ENCODE results near the gene UBAC2. TPM values are rescaled to one million over a fixed set of nuclear protein-coding genes. Genes with fewer than 3 reads are reported as not detected.
A peak's percentile ranks its signal among the peaks of the same experiment; 100 is the strongest.

The UBAC2 gene
- polyA plus RNA-seq, 3 donors = 59.6 to 113 (median 96.7) TPM

- peak overlapping the region; percentile 13 to 69 for H3K4me3 Mint-ChIP-seq
- intact Hi-C loops (cut with micrococcal nuclease) = loop anchor here (2.0 to 10.0 kb wide), 3 partner anchors 25 to 93 kb away; partner anchors contain the start of gene GPR183 (in 1 of the 2)
- H2AFZ ChIP-seq (ENCODE audit: insufficient read depth, low read depth, low read length, poor library complexity, severe bottlenecking) = no peak overlapping the region
- H3K27me3 ChIP-seq (ENCODE audit: control insufficient read depth in 2 of 2, insufficient read depth in 2 of 2, low read length in 2 of 2) = no peaks in the 10 kb centered on the region
- H3K9me3 ChIP-seq (replicated peaks in 1 of 2; ENCODE audit: control insufficient read depth in 1 of 2, insufficient read depth in 1 of 2, low read length in 2 of 2) = no peaks in the 10 kb centered on the region
- H3K36me3 Mint-ChIP-seq = peaks cover 34 to 43% of the 10 kb centered on the region in 2 donors
- peaks cover 90% of the 10 kb centered on the region for H3K4me1 Mint-ChIP-seq
- H4K20me1 ChIP-seq (ENCODE audit: insufficient read depth, low read length) = no peaks in the 10 kb centered on the region
- peak; percentile 97 to 98 (median 97) for DNase-seq
- H3K4me3 ChIP-seq (replicated peaks in 1 of 3; ENCODE audit: low read depth in 2 of 3, low read length in 3 of 3) = peak overlapping the region in 1 of 3 experiments; percentile 20
- peak overlapping the region; percentile 80 for H3K9ac ChIP-seq (ENCODE audit: insufficient read depth, low read length, poor library complexity, severe bottlenecking)
- H3K4me2 ChIP-seq (replicated peaks; ENCODE audit: extremely low read depth, low read length, poor library complexity, severe bottlenecking) = peak overlapping the region; percentile 34
- peak overlapping the region; percentile 98 to 100 (median 99) for H3K27ac Mint-ChIP-seq
- H3K27me3 Mint-ChIP-seq (ENCODE audit: low read depth in 3 of 3) = peaks cover 0 to 2% (median 0%) of the 10 kb centered on the region in 3 donors
- 14% methylated on average over 5 of the region's 5 CpGs for WGBS (ENCODE audit: insufficient coverage)
- no peaks in the 10 kb centered on the region for H3K36me3 ChIP-seq (replicated peaks in 1 of 2; ENCODE audit: control insufficient read depth in 1 of 2, insufficient read depth in 2 of 2, low read length in 2 of 2)
- TF ChIP-seq, protein P1, sequence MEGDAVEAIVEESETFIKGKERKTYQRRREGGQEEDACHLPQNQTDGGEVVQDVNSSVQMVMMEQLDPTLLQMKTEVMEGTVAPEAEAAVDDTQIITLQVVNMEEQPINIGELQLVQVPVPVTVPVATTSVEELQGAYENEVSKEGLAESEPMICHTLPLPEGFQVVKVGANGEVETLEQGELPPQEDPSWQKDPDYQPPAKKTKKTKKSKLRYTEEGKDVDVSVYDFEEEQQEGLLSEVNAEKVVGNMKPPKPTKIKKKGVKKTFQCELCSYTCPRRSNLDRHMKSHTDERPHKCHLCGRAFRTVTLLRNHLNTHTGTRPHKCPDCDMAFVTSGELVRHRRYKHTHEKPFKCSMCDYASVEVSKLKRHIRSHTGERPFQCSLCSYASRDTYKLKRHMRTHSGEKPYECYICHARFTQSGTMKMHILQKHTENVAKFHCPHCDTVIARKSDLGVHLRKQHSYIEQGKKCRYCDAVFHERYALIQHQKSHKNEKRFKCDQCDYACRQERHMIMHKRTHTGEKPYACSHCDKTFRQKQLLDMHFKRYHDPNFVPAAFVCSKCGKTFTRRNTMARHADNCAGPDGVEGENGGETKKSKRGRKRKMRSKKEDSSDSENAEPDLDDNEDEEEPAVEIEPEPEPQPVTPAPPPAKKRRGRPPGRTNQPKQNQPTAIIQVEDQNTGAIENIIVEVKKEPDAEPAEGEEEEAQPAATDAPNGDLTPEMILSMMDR (IDR thresholded peaks at IDR 0.05) = no peak
- H3K4me1 ChIP-seq (ENCODE audit: control insufficient read depth in 1 of 2, insufficient read depth in 2 of 2, low read length in 2 of 2) = peaks cover 88 to 96% of the 10 kb centered on the region in 2 donors
- peaks cover 0 to 2% (median 0%) of the 10 kb centered on the region in 7 donors for H3K9me3 Mint-ChIP-seq
- peak overlapping the region; percentile 85 to 98 for H3K27ac ChIP-seq (ENCODE audit: low read depth in 1 of 2, low read length in 2 of 2)
- H3K79me2 ChIP-seq (ENCODE audit: insufficient read depth, low read length) = peaks cover 66% of the 10 kb centered on the region
Measured at GRCh38 chr13:99281811-99282263, 81.2 kb downstream of the UBAC2 start.

GRCh38 chr13:99282264-99283231 lies 81.9 kb downstream of the UBAC2 start:
- Mint-ChIP-seq H3K4me3 (peak overlapping the region; percentile 41 to 69), H3K9me3 (peaks cover 0 to under 1% (median 0%) of the 10 kb centered on the region in 7 donors), H3K27me3 (ENCODE audit: low read depth in 3 of 3) (peaks cover 0 to 2% (median 0%) of the 10 kb centered on the region in 3 donors), H3K27ac (peak overlapping the region; percentile 98 to 100 (median 99)), H3K36me3 (peaks cover 34 to 44% of the 10 kb centered on the region in 2 donors), H3K4me1 (peaks cover 91% of the 10 kb centered on the region)
- Histone ChIP-seq H3K9me3 (replicated peaks in 1 of 2; ENCODE audit: control insufficient read depth in 1 of 2, insufficient read depth in 1 of 2, low read length in 2 of 2) (no peaks in the 10 kb centered on the region), H3K4me3 (replicated peaks in 1 of 3; ENCODE audit: low read depth in 2 of 3, low read length in 3 of 3) (peak overlapping the region in 1 of 3 experiments; percentile 20), H3K27me3 (ENCODE audit: control insufficient read depth in 2 of 2, insufficient read depth in 2 of 2, low read length in 2 of 2) (no peaks in the 10 kb centered on the region), H3K79me2 (ENCODE audit: insufficient read depth, low read length) (peaks cover 71% of the 10 kb centered on the region), H3K36me3 (replicated peaks in 1 of 2; ENCODE audit: control insufficient read depth in 1 of 2, insufficient read depth in 2 of 2, low read length in 2 of 2) (no peaks in the 10 kb centered on the region), H3K27ac (ENCODE audit: low read depth in 1 of 2, low read length in 2 of 2) (peak overlapping the region; percentile 85 to 98), H3K4me2 (replicated peaks; ENCODE audit: extremely low read depth, low read length, poor library complexity, severe bottlenecking) (peak overlapping the region; percentile 34), H2AFZ (ENCODE audit: insufficient read depth, low read depth, low read length, poor library complexity, severe bottlenecking) (no peak overlapping the region), H3K9ac (ENCODE audit: insufficient read depth, low read length, poor library complexity, severe bottlenecking) (peak overlapping the region; percentile 80), H3K4me1 (ENCODE audit: control insufficient read depth in 1 of 2, insufficient read depth in 2 of 2, low read length in 2 of 2) (peaks cover 87 to 97% of the 10 kb centered on the region in 2 donors), H4K20me1 (ENCODE audit: insufficient read depth, low read length) (no peaks in the 10 kb centered on the region)
- no CpG with 5 or more reads among the region's 1 CpG for WGBS (ENCODE audit: insufficient coverage)
- DNase-seq = peak; percentile 51 to 86 (median 77)
- TF ChIP-seq, protein P1 (IDR thresholded peaks at IDR 0.05) = no peak
- intact Hi-C loops (cut with micrococcal nuclease) = loop anchor here (2.0 to 10.0 kb wide), 2 partner anchors 24 to 92 kb away; partner anchors contain the start of gene GPR183 (in 1 of the 2)

All from CD14-positive monocyte (primary cell).